GM18951 (cell line): ENCODE data around the gene COPS6.

ENCODE experiments used
- POLR2A ChIP-seq: IDR thresholded peaks from 4 replicates; pipeline ENCODE4 v1.6.1; 2011; ENCODE audit warnings: mild to moderate bottlenecking; ENCODE audit not compliant: insufficient read length, insufficient read depth; ENCODE audit errors: extremely low read depth
- in situ Hi-C: fragments of 300-500 bp; cut with MboI; formaldehyde crosslinking; loops from one replicate; pipeline ENCODE4 v1.12.0; 2022; ENCODE audit warnings: low sequenced_read_pairs, mixed read lengths, inconsistent platforms; ENCODE audit not compliant: unreplicated experiment

COPS6 gene

GRCh38 chr7:100087055-100087750 lies 1.6 kb upstream of the COPS6 start:
- TF ChIP-seq POLR2A: no peak
- in situ Hi-C loops: no loop called here

DNA sequence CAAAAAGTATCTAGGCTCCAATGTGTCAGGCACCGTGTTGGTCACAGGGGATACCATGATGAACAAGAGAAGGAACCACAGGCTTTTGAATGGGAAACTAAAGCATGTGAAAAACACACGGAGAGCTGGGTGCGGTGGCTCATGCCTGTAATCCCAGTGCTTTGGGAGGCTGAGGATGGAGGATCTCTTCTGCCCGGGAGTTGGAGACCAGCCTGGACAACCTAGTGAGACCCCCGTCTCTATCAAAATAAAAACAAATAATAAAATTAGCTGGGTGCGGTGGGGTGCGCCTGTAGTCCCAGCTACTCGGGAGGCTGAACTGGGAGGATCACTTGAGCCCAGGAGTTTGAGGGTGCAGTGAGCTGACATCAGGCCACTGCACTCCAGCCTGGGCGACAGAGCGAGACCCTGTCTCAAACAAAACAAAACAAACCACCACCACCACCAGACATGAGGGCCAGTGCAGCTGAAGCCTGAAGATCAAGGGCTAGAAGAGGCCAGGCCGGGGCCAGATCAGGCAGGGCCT lies 611 bp upstream of the COPS6 start:
- TF ChIP-seq POLR2A: no peak
- in situ Hi-C loops: no loop called here

DNA sequence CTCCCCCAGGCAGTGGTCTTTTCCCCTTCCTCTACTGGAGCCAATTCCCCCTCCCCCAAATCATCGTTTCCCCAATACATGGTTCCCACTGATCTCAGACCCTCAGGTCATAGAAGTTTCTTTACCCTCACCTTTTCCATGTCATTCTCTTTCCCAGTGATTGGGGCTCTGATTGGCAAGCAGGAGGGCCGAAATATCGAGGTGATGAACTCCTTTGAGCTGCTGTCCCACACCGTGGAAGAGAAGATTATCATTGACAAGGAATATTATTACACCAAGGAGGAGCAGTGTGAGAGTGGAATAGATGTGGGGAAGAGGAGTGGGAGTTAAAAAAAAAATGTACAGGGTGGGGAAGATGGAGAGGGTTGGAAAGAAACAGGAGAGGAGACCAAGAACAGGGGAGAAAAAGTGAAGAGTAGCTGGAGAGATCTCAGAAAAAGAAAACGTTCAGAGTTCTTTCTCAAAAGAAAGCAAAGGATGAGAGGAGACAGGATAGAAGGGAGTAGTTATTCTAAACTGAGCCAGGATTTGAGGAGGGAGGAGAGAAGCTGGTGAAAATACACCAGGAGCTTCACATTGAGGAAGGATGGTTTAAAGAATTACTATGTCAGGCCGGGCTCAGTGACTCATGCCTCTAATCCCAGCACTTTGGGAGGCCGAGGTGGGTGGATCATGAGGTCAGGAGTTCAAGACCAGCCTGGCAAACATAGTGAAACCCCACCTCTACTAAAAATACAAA lies 858 bp downstream of the COPS6 start:
- TF ChIP-seq POLR2A: no peak
- in situ Hi-C loops: no loop called here

GRCh38 chr7:100090527-100091410 lies 2.0 kb downstream of the COPS6 start:
- peak; percentile 5 for TF ChIP-seq POLR2A
- in situ Hi-C loops: no loop called here

- in situ Hi-C loops: no loop called here
- TF ChIP-seq POLR2A: no peak
Measured at GRCh38 chr7:100091411-100092181, 2.8 kb downstream of the COPS6 start.

GRCh38 chr7:100093054-100093453 lies 4.3 kb downstream of the COPS6 start:
- TF ChIP-seq POLR2A: no peak
- in situ Hi-C loops: no loop called here

- no peak for TF ChIP-seq POLR2A
- in situ Hi-C loops: no loop called here
Measured at GRCh38 chr7:100093498-100093897, 4.7 kb downstream of the COPS6 start.

DNA sequence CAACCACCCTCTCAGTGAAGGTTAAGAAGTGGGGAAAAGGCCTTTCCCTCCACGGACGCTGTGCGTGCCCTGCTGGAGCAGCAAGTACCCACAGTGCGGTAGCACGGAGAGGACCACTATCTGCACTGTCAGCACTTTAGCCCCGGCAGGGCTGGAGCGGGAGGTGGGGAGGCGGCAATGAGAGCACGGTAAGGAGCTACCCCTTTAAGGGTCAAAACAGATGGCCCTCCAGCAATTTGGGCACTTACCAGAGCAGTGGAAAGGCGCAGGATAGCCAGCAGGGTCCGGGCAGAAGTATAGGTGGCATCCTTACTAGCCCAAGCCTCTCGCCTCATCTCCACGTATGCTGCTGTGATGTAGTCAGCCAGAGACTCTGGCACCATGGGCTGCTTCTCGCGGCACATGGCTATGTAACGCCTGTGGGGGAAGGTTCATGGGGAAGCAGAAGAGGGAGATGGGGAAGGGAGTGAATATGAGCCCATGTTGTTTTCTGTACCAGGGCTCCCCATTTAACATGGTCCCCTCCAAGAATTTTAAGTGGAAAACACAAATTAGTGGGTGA lies 5.2 kb downstream of the COPS6 start:
- in situ Hi-C loops: no loop called here
- peak; percentile 31 for TF ChIP-seq POLR2A

GRCh38 chr7:100095289-100095688 lies 6.5 kb downstream of the COPS6 start:
- no peak for TF ChIP-seq POLR2A
- in situ Hi-C loops: no loop called here

- TF ChIP-seq POLR2A: peak; percentile 14
- in situ Hi-C loops: no loop called here
Measured at GRCh38 chr7:100095704-100096103, 6.9 kb downstream of the COPS6 start.

- in situ Hi-C loops: no loop called here
- no peak for TF ChIP-seq POLR2A
Measured at GRCh38 chr7:100098913-100099312, 10.1 kb downstream of the COPS6 start.

- in situ Hi-C loops: no loop called here
- TF ChIP-seq POLR2A: no peak
Measured at GRCh38 chr7:100099452-100099851, 10.7 kb downstream of the COPS6 start.
